GM18909 (cell line): ENCODE measurements around the gene HES6.

Experiments
- ATAC-seq: cut with Tn5 transposase; IDR thresholded peaks from one replicate; pipeline ENCODE4 v1.9.1; 2021; ENCODE audit warnings: mild to moderate bottlenecking; ENCODE audit not compliant: unreplicated experiment, poor library complexity

The HES6 gene

GRCh38 chr2:238237431-238238135 lies 2.3 kb downstream of the HES6 start:
- no peak for ATAC-seq

GRCh38 chr2:238236571-238236970 lies 3.3 kb downstream of the HES6 start:
- no peak for ATAC-seq

- no peak for ATAC-seq
Observed at GRCh38 chr2:238235856-238236255, 4.0 kb downstream of the HES6 start.

- no peak for ATAC-seq
Observed at GRCh38 chr2:238235331-238235732, 4.5 kb downstream of the HES6 start.

GRCh38 chr2:238233625-238234024 lies 6.2 kb downstream of the HES6 start:
- no peak for ATAC-seq

- ATAC-seq: no peak
Observed at GRCh38 chr2:238231809-238232208, 8.0 kb downstream of the HES6 start.

- ATAC-seq: peak; percentile 66
Observed at GRCh38 chr2:238231251-238231793, 8.5 kb downstream of the HES6 start.

- no peak for ATAC-seq
Observed at GRCh38 chr2:238230699-238231098, 9.1 kb downstream of the HES6 start.

GRCh38 chr2:238228700-238229099 lies 11.1 kb downstream of the HES6 start:
- ATAC-seq: no peak

- no peak for ATAC-seq
Observed at GRCh38 chr2:238227587-238228032, 12.2 kb downstream of the HES6 start.

- no peak for ATAC-seq
Observed at GRCh38 chr2:238226698-238227586, 12.9 kb downstream of the HES6 start.

- ATAC-seq: no peak
Observed at GRCh38 chr2:238225911-238226697, 13.7 kb downstream of the HES6 start.

- ATAC-seq: no peak
Observed at GRCh38 chr2:238225121-238225520, 14.7 kb downstream of the HES6 start.

GRCh38 chr2:238224356-238225035 lies 15.3 kb downstream of the HES6 start:
- no peak for ATAC-seq

GRCh38 chr2:238220892-238221521 lies 18.8 kb downstream of the HES6 start:
- ATAC-seq: no peak

- ATAC-seq: no peak
Observed at GRCh38 chr2:238220274-238220891, 19.5 kb downstream of the HES6 start.

GRCh38 chr2:238216651-238217184 lies 23.1 kb downstream of the HES6 start:
- no peak for ATAC-seq

- no peak for ATAC-seq
Observed at GRCh38 chr2:238207006-238207405, 32.8 kb downstream of the HES6 start.
